Stimulated activated CD4-positive, alpha-beta T cell treated with anti-CD3 and anti-CD28 coated beads, TNF-alpha, amount 100 ng/mL, for 24 hours (primary cell): ENCODE results near the gene OR2F2.

ENCODE experiments used
- DNase-seq, 3 experiments: peaks; one replicate each; pipeline ENCODE4 v3.0.0-alpha.2; 2020; ENCODE audit warnings: low read depth in 3 of 3

OR2F2 gene

GRCh38 chr7:143979359-143979758 lies 44.3 kb downstream of the OR2F2 start:
- DNase-seq = no peak

- no peak for DNase-seq
Measured at GRCh38 chr7:143979998-143980397, 45.0 kb downstream of the OR2F2 start.

- DNase-seq = no peak
Measured at GRCh38 chr7:143980746-143981510, 45.9 kb downstream of the OR2F2 start.

- DNase-seq = no peak
Measured at GRCh38 chr7:143983960-143984359, 48.9 kb downstream of the OR2F2 start.
